GM23338 (cell line): Measurements from ENCODE around the gene CBLC. TPM values are rescaled to one million over a fixed set of nuclear protein-coding genes. Genes with fewer than 3 reads are reported as not detected.

ENCODE experiments used
- EZH2 ChIP-seq: fragments of 200-600 bp; sonication (generic); IDR thresholded peaks from one replicate; pipeline ENCODE4 v1.8.0; 2017; ENCODE audit warnings: antibody characterized with exemption, mild to moderate bottlenecking, low read depth; ENCODE audit not compliant: unreplicated experiment
- REST ChIP-seq: IDR thresholded peaks from one replicate; pipeline ENCODE4 v1.6.1; 2018; ENCODE audit warnings: antibody characterized with exemption; ENCODE audit not compliant: unreplicated experiment
- STAT1 ChIP-seq: IDR thresholded peaks from one replicate; pipeline ENCODE4 v1.6.1; 2016; ENCODE audit warnings: antibody characterized with exemption; ENCODE audit not compliant: unreplicated experiment
- ZNF114 ChIP-seq: fragments of 250-450 bp; sonication (Bioruptor Pico); IDR thresholded peaks from 2 replicates; pipeline ENCODE4 v1.5.0; 2020; ENCODE audit warnings: mild to moderate bottlenecking, moderate library complexity
- ZNF462 ChIP-seq: fragments of 250-450 bp; sonication (Bioruptor Pico); IDR thresholded peaks from 2 replicates; pipeline ENCODE4 v1.5.0; 2020; ENCODE audit warnings: mild to moderate bottlenecking, moderate library complexity
- polyA plus RNA-seq: library from polyadenylated mRNA; unstranded; fragments of >200 nt; fragmentation: Nextera tagmentation; extraction: Ambion mirVana; gene quantifications from 2 replicates; pipeline ENCODE4 v1.2.1, GENCODE V29; 2016
- total RNA-seq: library from RNA; depleted of rRNA; stranded (reverse); fragments of >200 nt; shearing (Covaris generic); gene quantifications from 2 replicates; pipeline ENCODE4 v1.2.3, GENCODE V29; 2014

CBLC gene
- total and polyA plus RNA-seq, 2 experiments from 2014 or later: 14.5 to 29.3 TPM

GRCh38 chr19:44737238-44738071, 40.2 kb upstream of the CBLC start (continued):
- TF ChIP-seq ZNF462 (CRISPR knock-in tag) (no peak), STAT1 (no peak), REST (no peak), ZNF114 (no peak), EZH2 (no peak)
